Activated T-helper 1 cell treated with anti-CD3 and anti-CD28 coated beads, Interleukin-2, amount 50 U/mL, for 16 hours (primary cell): ENCODE measurements around the gene ETS1.

Experiments
- DNase-seq, 2 donors: peaks; one replicate each; pipeline ENCODE4 v3.0.0-alpha.2; 2020; ENCODE audit warnings: low read depth in 1 of 2, low spot score in 1 of 2

The ETS1 gene

GRCh38 chr11:128587415-128587814, at the start of gene ETS1:
ETS1 (minus strand) TSS chr11:128587558; CDS start chr11:128573130, 14,428 bp downstream.
- no peak for DNase-seq

- DNase-seq: no peak
These were observed 47.0 kb upstream of the ETS1 start for GRCh38 chr11:128634395-128634794.

GRCh38 chr11:128633384-128633965, 46.1 kb upstream of the ETS1 start:
- no peak for DNase-seq

- no peak for DNase-seq
These were observed 44.9 kb upstream of the ETS1 start for GRCh38 chr11:128632141-128632791.

- peak; percentile 82 to 92 for DNase-seq
These were observed 43.2 kb upstream of the ETS1 start for GRCh38 chr11:128630367-128631230.

- no peak for DNase-seq
These were observed 42.3 kb upstream of the ETS1 start for GRCh38 chr11:128629516-128630106.

- no peak for DNase-seq
These were observed 41.3 kb upstream of the ETS1 start for GRCh38 chr11:128628686-128629085.

GRCh38 chr11:128628325-128628673, 40.9 kb upstream of the ETS1 start:
- DNase-seq: no peak

GRCh38 chr11:128627666-128628324, 40.4 kb upstream of the ETS1 start:
- no peak for DNase-seq

- DNase-seq: no peak
These were observed 39.7 kb upstream of the ETS1 start for GRCh38 chr11:128626913-128627665.

- no peak for DNase-seq
These were observed 38.4 kb upstream of the ETS1 start for GRCh38 chr11:128625746-128626145.

- DNase-seq: no peak
These were observed 38.0 kb upstream of the ETS1 start for GRCh38 chr11:128625326-128625725.

GRCh38 chr11:128624269-128625175, 37.2 kb upstream of the ETS1 start:
- peak; percentile 36 to 50 for DNase-seq

- no peak for DNase-seq
These were observed 35.7 kb upstream of the ETS1 start for GRCh38 chr11:128623091-128623490.

GRCh38 chr11:128621601-128622501, 34.5 kb upstream of the ETS1 start:
- no peak for DNase-seq

GRCh38 chr11:128620309-128621100, 33.1 kb upstream of the ETS1 start:
- no peak for DNase-seq

GRCh38 chr11:128619540-128620308, 32.4 kb upstream of the ETS1 start:
- no peak for DNase-seq
